C4-2B (cell line): ENCODE results near the gene DCT.

Source experiments
- CTCF ChIP-seq: fragments of 450-650 bp; conservative IDR thresholded peaks from 2 replicates; pipeline ENCODE4 v1.5.1; 2017; ENCODE audit warnings: mild to moderate bottlenecking
- ZFX ChIP-seq: fragments of 450-650 bp; IDR thresholded peaks from 2 replicates; pipeline ENCODE4 v1.6.1; 2017

GRCh38 chr13:94412870-94413597 lies 66.4 kb downstream of the DCT start:
- TF ChIP-seq CTCF (no peak), ZFX (no peak)
